Measurements from ENCODE around the gene MPND.

MPND gene

DNA sequence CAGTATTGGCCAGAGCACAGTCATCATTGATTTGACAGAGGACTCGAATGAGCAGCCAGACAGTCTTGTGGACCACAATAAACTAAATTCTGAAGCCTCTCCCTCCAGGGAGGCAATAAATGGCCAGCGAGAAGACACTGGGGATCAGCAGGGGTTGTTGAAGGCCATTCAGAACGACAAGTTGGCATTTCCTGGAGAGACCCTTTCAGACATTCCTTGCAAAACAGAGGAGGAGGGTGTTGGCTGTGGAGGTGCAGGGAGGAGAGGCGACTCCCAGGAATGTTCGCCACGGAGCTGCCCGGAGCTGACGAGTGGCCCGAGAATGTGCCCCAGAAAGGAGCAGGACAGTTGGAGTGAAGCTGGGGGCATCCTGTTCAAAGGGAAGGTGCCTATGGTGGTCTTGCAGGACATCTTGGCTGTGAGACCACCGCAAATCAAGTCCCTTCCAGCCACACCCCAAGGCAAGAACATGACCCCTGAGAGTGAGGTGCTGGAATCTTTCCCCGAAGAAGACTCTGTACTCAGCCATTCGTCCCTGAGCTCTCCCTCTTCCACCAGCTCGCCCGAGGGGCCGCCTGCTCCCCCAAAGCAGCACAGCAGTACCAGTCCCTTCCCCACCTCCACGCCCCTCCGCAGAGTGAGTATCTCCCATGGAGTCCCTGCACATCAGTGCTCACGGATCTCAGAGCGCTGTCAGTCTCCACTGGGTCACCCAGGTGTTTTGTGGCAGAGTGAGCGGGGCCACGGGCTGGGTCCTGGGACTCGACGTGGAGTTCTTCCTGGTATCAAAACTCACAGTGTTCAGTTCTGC, 66.0 kb downstream of the MPND start:
- DNase-seq: no peak
